ENCODE data around the gene AIDA. TPM values are rescaled to one million over a fixed set of nuclear protein-coding genes. Genes with fewer than 3 reads are reported as not detected.

Gene AIDA
- total and polyA plus RNA-seq, 2 donors (not counting 1 experiment from before 2014, with no cell fraction given) = 41.7 to 77.7 TPM

GRCh38 chr1:222704260-222704659 is 8.0 kb downstream of the AIDA start:
- Mint-ChIP-seq H3K27me3 (no peaks in the 10 kb centered on the region), H3K9me3 (ENCODE audit: insufficient read depth) (peaks cover 3% of the 10 kb centered on the region), H3K4me3 (no peak overlapping the region), H3K4me1 (peaks cover 48% of the 10 kb centered on the region), H3K27ac (no peak overlapping the region)
- DNase-seq = no peak
- H3K27ac ChIP-seq (ENCODE audit: low read length in 2 of 2) = no peak overlapping the region
- peaks cover 3 to 6% (median 4%) of the 10 kb centered on the region in 3 donors for H3K9me3 ChIP-seq (ENCODE audit: control extremely low read depth in 1 of 3, control insufficient read depth in 2 of 3, insufficient read depth in 1 of 3, low read length in 2 of 3)
- H4K20me1 ChIP-seq (ENCODE audit: control insufficient read depth, insufficient read depth, low read length, poor library complexity, severe bottlenecking) = peaks cover 90% of the 10 kb centered on the region
- WGBS (ENCODE audit: insufficient coverage) = no CpG with 5 or more reads among the region's 1 CpG
- H3K9ac ChIP-seq (ENCODE audit: low read length) = no peak overlapping the region
- TF ChIP-seq CTCF (IDR thresholded peaks at IDR 0.05) = no peak
- TF ChIP-seq EZH2 (IDR thresholded peaks at IDR 0.05; ENCODE audit: borderline replicate concordance, insufficient read depth, low read depth, low read length, poor library complexity, severe bottlenecking) = no peak
- H3K4me2 ChIP-seq (replicated peaks; ENCODE audit: low read depth, low read length, poor library complexity, severe bottlenecking) = no peak overlapping the region
- ChIA-PET CTCF (interaction anchor here (0.6 kb wide), 1 partner anchor 20 kb away, joined by 3 read pairs; no protein-coding TSS in a partner anchor), POLR2A (no interaction called here)
- ATAC-seq (ENCODE audit: low read depth) = no peak
- no peak overlapping the region for H3K4me3 ChIP-seq (ENCODE audit: control extremely low read depth in 1 of 5, extremely low read depth in 1 of 5, insufficient read depth in 1 of 5, low read depth in 2 of 5, low read length in 4 of 5)
- no peaks in the 10 kb centered on the region for H3K27me3 ChIP-seq (replicated peaks in 1 of 4; ENCODE audit: control extremely low read depth in 1 of 4, control insufficient read depth in 3 of 4, insufficient read depth in 4 of 4, low read length in 3 of 4)
- H3K79me2 ChIP-seq (ENCODE audit: control insufficient read depth, insufficient read depth, low read length) = peaks cover 97% of the 10 kb centered on the region
- H2AFZ ChIP-seq (ENCODE audit: insufficient read depth, low read depth, low read length, poor library complexity, severe bottlenecking) = no peak overlapping the region
- peaks cover 9 to 24% of the 10 kb centered on the region in 2 donors for H3K4me1 ChIP-seq (ENCODE audit: control insufficient read depth in 2 of 2, insufficient read depth in 2 of 2, low read length in 2 of 2)
- H3K36me3 ChIP-seq (replicated peaks in 1 of 2; ENCODE audit: control extremely low read depth in 1 of 2, control insufficient read depth in 1 of 2, extremely low read depth in 1 of 2, insufficient read depth in 2 of 2, low read length in 1 of 2) = peaks cover 13 to 67% of the 10 kb centered on the region in 2 experiments
- intact Hi-C loops (cut with micrococcal nuclease) = no loop called here

- Mint-ChIP-seq H3K27ac (no peak overlapping the region), H3K4me3 (no peak overlapping the region), H3K27me3 (no peaks in the 10 kb centered on the region), H3K9me3 (ENCODE audit: insufficient read depth) (peaks cover 3% of the 10 kb centered on the region), H3K4me1 (peaks cover 36% of the 10 kb centered on the region)
- Histone ChIP-seq H3K36me3 (replicated peaks in 1 of 2; ENCODE audit: control extremely low read depth in 1 of 2, control insufficient read depth in 1 of 2, extremely low read depth in 1 of 2, insufficient read depth in 2 of 2, low read length in 1 of 2) (peaks cover 13 to 69% of the 10 kb centered on the region in 2 experiments), H3K4me1 (ENCODE audit: control insufficient read depth in 2 of 2, insufficient read depth in 2 of 2, low read length in 2 of 2) (peaks cover 3 to 18% of the 10 kb centered on the region in 2 donors), H3K27ac (ENCODE audit: low read length in 2 of 2) (peak overlapping the region in 1 of 2 donors; percentile 28), H3K4me3 (ENCODE audit: control extremely low read depth in 1 of 5, extremely low read depth in 1 of 5, insufficient read depth in 1 of 5, low read depth in 2 of 5, low read length in 4 of 5) (no peak overlapping the region), H3K9me3 (ENCODE audit: control extremely low read depth in 1 of 3, control insufficient read depth in 2 of 3, insufficient read depth in 1 of 3, low read length in 2 of 3) (peaks cover 3 to 6% (median 6%) of the 10 kb centered on the region in 3 donors), H3K79me2 (ENCODE audit: control insufficient read depth, insufficient read depth, low read length) (peaks cover 97% of the 10 kb centered on the region), H3K9ac (ENCODE audit: low read length) (no peak overlapping the region), H2AFZ (ENCODE audit: insufficient read depth, low read depth, low read length, poor library complexity, severe bottlenecking) (no peak overlapping the region), H4K20me1 (ENCODE audit: control insufficient read depth, insufficient read depth, low read length, poor library complexity, severe bottlenecking) (peaks cover 87% of the 10 kb centered on the region), H3K4me2 (replicated peaks; ENCODE audit: low read depth, low read length, poor library complexity, severe bottlenecking) (no peak overlapping the region), H3K27me3 (replicated peaks in 1 of 4; ENCODE audit: control extremely low read depth in 1 of 4, control insufficient read depth in 3 of 4, insufficient read depth in 4 of 4, low read length in 3 of 4) (no peaks in the 10 kb centered on the region)
- CTCF ChIA-PET = no interaction called here
- no peak for TF ChIP-seq CTCF (IDR thresholded peaks at IDR 0.05)
- no peak for TF ChIP-seq EZH2 (IDR thresholded peaks at IDR 0.05; ENCODE audit: borderline replicate concordance, insufficient read depth, low read depth, low read length, poor library complexity, severe bottlenecking)
- POLR2A ChIA-PET = no interaction called here
- no peak for ATAC-seq (ENCODE audit: low read depth)
- intact Hi-C loops (cut with micrococcal nuclease) = no loop called here
- DNase-seq = no peak
- WGBS (ENCODE audit: insufficient coverage) = 80% methylated on average over 1 of the region's 4 CpGs
Observed at GRCh38 chr1:222702210-222702609, 10.1 kb downstream of the AIDA start.
